ENCODE data around the gene TNIP3.

DNA sequence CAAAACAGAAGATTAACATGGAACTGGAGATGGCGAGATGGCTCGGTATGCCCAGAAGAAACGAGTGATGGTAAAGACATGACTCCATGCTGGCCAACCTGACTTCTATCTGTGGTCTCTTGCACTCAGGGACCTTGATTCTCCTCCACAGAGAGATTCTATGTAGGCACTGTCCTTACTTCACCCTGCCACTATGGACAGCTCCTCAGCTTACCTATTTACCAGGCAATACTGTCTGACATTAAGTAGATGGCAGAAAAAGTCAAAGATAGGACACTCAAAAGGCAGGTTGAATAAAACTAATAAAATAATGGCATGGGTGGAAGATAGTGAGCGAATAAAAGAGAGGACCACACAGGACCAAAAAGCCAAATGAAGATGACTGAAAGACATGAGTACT, 56.6 kb downstream of the TNIP3 start:
- TF ChIP-seq, protein P1, sequence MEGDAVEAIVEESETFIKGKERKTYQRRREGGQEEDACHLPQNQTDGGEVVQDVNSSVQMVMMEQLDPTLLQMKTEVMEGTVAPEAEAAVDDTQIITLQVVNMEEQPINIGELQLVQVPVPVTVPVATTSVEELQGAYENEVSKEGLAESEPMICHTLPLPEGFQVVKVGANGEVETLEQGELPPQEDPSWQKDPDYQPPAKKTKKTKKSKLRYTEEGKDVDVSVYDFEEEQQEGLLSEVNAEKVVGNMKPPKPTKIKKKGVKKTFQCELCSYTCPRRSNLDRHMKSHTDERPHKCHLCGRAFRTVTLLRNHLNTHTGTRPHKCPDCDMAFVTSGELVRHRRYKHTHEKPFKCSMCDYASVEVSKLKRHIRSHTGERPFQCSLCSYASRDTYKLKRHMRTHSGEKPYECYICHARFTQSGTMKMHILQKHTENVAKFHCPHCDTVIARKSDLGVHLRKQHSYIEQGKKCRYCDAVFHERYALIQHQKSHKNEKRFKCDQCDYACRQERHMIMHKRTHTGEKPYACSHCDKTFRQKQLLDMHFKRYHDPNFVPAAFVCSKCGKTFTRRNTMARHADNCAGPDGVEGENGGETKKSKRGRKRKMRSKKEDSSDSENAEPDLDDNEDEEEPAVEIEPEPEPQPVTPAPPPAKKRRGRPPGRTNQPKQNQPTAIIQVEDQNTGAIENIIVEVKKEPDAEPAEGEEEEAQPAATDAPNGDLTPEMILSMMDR (IDR thresholded peaks at IDR 0.05), result no peak
- no peak for TF ChIP-seq POLR2A (IDR thresholded peaks at IDR 0.05)
